ENCODE results near the gene CROCC. TPM values are rescaled to one million over a fixed set of nuclear protein-coding genes. Genes with fewer than 3 reads are reported as not detected.
"Not testable (repeated sequence)": the region's sequence is repeated elsewhere in the genome, so short reads cannot be mapped to it uniquely, and the experiment has no call there.

Gene CROCC
- total and polyA plus RNA-seq, 2 donors from 2014 or later = 10.6 to 30.5 TPM

GRCh38 chr1:16926491-16927073 is 4.9 kb downstream of the CROCC start:
- Histone ChIP-seq H3K4me3 (ENCODE audit: low read length in 3 of 3) (no peak overlapping the region), H3K27me3 (ENCODE audit: control insufficient read depth, insufficient read depth, low read length) (no peaks in the 10 kb centered on the region), H3K4me1 (ENCODE audit: control insufficient read depth in 2 of 3, insufficient read depth in 2 of 3, low read depth in 1 of 3, low read length in 3 of 3) (peaks cover 0 to 4% (median 0%) of the 10 kb centered on the region in 3 donors), H3K36me3 (ENCODE audit: control insufficient read depth in 2 of 3, insufficient read depth in 3 of 3, low read length in 3 of 3) (no peaks in the 10 kb centered on the region), H3K27ac (ENCODE audit: low read depth in 2 of 2, low read length in 2 of 2) (no peak overlapping the region), H3K9me3 (ENCODE audit: control insufficient read depth in 2 of 3, insufficient read depth in 1 of 3, low read length in 3 of 3) (no peaks in the 10 kb centered on the region), H3K9ac (ENCODE audit: low read length in 3 of 3) (no peak overlapping the region)
- TF ChIP-seq CTCF (IDR thresholded peaks at IDR 0.05; ENCODE audit: borderline replicate concordance, extremely low read depth, insufficient read depth) = no peak
- intact Hi-C loops (cut with DNase I) = no loop called here
- DNase-seq (peak; percentile 66 to 94 (median 80)), FAIRE-seq (no peak)

DNA sequence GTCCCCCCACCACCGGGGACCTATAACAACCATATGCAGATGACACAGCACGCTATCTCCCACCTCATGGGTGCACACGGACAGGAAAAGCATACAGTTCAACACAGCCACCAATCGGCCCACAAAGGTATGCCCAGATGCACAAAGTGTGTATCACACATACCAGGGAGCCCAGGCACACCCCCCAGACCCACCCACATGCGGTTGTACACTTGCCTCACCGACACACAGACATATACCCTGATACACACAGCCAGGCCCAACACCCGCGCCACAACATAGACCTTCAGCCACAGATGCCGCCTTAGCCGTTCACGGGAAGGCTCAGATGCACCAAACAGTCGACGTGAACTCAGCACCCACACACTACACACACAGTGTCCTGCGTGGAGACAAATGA is 5.5 kb downstream of the CROCC start:
- no peaks in the 10 kb centered on the region for H3K9me3 ChIP-seq (ENCODE audit: control insufficient read depth in 2 of 3, insufficient read depth in 1 of 3, low read length in 3 of 3)
- H3K27me3 ChIP-seq (ENCODE audit: control insufficient read depth, insufficient read depth, low read length) = no peaks in the 10 kb centered on the region
- DNase-seq = peak in 1 of 5 donors; percentile 36
- H3K4me1 ChIP-seq (ENCODE audit: control insufficient read depth in 2 of 3, insufficient read depth in 2 of 3, low read depth in 1 of 3, low read length in 3 of 3) = no peaks in the 10 kb centered on the region
- H3K4me3 ChIP-seq (ENCODE audit: low read length in 3 of 3) = no peak overlapping the region
- no peak overlapping the region for H3K9ac ChIP-seq (ENCODE audit: low read length in 3 of 3)
- TF ChIP-seq CTCF (IDR thresholded peaks at IDR 0.05; ENCODE audit: borderline replicate concordance, extremely low read depth, insufficient read depth) = no peak
- H3K27ac ChIP-seq (ENCODE audit: low read depth in 2 of 2, low read length in 2 of 2) = no peak overlapping the region
- FAIRE-seq = no peak
- intact Hi-C loops (cut with DNase I) = no loop called here
- no peaks in the 10 kb centered on the region for H3K36me3 ChIP-seq (ENCODE audit: control insufficient read depth in 2 of 3, insufficient read depth in 3 of 3, low read length in 3 of 3)

DNA sequence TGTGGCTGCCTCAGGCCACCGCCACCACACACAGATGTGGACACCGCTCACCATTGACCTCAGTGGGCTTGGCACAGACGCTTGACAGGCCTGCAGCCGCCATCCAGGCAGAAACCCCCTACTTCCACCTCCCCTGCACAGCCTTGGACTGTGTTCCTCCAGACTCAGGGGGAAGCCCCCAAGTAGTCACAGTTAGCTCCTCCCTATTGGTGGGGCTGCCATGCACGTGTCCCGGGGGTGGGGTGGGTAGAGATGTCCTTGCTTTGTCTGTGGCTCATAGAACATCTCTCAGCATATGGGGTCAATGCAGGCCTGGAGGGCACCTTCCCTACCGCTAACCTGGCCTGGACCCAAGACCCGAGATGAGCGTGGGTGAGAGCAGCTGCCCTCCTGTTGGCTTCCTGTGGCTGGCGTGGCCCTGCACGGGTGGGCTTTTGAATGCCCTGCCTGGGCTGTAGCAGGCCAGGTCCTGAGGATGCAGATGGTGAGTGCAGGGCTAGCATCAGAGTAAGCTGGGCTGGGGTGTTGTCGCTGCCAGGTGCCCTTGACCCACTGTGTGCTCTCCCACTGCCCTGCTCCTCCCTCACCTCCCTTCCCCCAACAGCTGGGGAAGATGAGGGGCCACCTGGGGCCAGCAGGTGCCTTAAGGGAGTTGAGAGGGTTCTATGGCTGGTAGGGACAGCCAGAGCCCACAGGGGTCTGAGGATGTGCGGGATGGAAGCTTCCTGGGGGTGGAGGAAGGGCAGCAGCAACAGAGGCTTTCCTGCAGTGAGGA is 6.2 kb downstream of the CROCC start:
- FAIRE-seq = no peak
- Histone ChIP-seq H3K27me3 (ENCODE audit: control insufficient read depth, insufficient read depth, low read length) (no peaks in the 10 kb centered on the region), H3K36me3 (ENCODE audit: control insufficient read depth in 2 of 3, insufficient read depth in 3 of 3, low read length in 3 of 3) (no peaks in the 10 kb centered on the region), H3K9me3 (ENCODE audit: control insufficient read depth in 2 of 3, insufficient read depth in 1 of 3, low read length in 3 of 3) (no peaks in the 10 kb centered on the region), H3K4me3 (ENCODE audit: low read length in 3 of 3) (no peak overlapping the region), H3K9ac (ENCODE audit: low read length in 3 of 3) (no peak overlapping the region), H3K4me1 (ENCODE audit: control insufficient read depth in 2 of 3, insufficient read depth in 2 of 3, low read depth in 1 of 3, low read length in 3 of 3) (no peaks in the 10 kb centered on the region), H3K27ac (ENCODE audit: low read depth in 2 of 2, low read length in 2 of 2) (no peak overlapping the region)
- TF ChIP-seq CTCF (IDR thresholded peaks at IDR 0.05; ENCODE audit: borderline replicate concordance, extremely low read depth, insufficient read depth) = no peak
- peak in 1 of 5 donors; percentile 38 for DNase-seq
- intact Hi-C loops (cut with DNase I) = no loop called here

DNA sequence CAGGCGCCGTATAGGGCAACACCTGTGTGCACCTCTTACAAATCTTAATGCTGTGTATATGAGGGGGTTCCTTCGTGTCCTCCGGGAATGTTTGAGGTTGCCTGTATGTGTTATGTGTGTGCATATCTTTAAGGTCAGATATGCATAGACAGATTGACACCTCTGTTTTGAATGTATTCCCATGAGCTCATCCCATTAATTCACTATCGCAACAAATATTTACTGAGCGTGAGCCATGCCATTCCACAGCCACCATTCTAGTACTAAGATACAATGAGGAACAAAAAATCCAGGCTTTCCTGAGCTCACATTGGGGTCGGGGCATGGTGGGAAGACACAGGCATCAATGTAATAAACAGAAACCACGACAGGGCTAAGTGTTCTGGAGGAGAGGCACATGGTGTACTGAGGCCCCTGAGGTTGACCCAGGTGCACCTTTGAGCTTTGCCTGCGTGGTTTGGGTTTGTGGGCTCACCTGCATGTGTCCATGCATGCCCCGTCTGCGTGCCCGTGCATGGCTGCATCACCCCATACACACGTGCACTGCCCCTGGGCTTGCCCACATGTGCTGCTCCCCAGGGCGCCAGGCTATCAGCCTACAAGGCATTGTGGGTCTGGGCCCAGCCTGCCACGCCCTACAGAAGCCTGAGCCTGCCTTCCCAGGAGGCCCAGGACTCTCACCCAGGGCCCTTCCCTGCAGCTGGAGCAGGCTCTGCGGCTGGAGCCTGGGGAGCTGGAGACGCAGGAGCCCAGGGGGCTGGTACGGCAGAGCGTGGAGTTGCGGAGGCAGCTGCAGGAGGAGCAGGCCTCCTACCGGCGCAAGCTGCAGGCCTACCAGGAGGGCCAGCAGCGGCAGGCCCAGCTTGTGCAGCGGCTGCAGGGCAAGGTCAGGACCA is 7.7 kb downstream of the CROCC start:
- H3K9me3 ChIP-seq (ENCODE audit: control insufficient read depth in 2 of 3, insufficient read depth in 1 of 3, low read length in 3 of 3); H3K27me3 ChIP-seq (ENCODE audit: control insufficient read depth, insufficient read depth, low read length); FAIRE-seq; H3K9ac ChIP-seq (ENCODE audit: low read length in 3 of 3); H3K4me3 ChIP-seq (ENCODE audit: low read length in 3 of 3); H3K36me3 ChIP-seq (ENCODE audit: control insufficient read depth in 2 of 3, insufficient read depth in 3 of 3, low read length in 3 of 3); H3K27ac ChIP-seq (ENCODE audit: low read depth in 2 of 2, low read length in 2 of 2); intact Hi-C loops (cut with DNase I); H3K4me1 ChIP-seq (ENCODE audit: control insufficient read depth in 2 of 3, insufficient read depth in 2 of 3, low read depth in 1 of 3, low read length in 3 of 3): not testable (repeated sequence)
- peak in 1 of 5 donors; percentile 78 for DNase-seq

- DNase-seq; H3K36me3 ChIP-seq (ENCODE audit: control insufficient read depth in 2 of 3, insufficient read depth in 3 of 3, low read length in 3 of 3); FAIRE-seq: not testable (repeated sequence)
Measured at GRCh38 chr1:16931206-16931934, 9.6 kb downstream of the CROCC start.

More at GRCh38 chr1:16931206-16931934, 9.6 kb downstream of the CROCC start:
- H3K9me3 ChIP-seq (ENCODE audit: control insufficient read depth in 2 of 3, insufficient read depth in 1 of 3, low read length in 3 of 3); H3K27ac ChIP-seq (ENCODE audit: low read depth in 2 of 2, low read length in 2 of 2); H3K4me1 ChIP-seq (ENCODE audit: control insufficient read depth in 2 of 3, insufficient read depth in 2 of 3, low read depth in 1 of 3, low read length in 3 of 3); H3K4me3 ChIP-seq (ENCODE audit: low read length in 3 of 3); H3K27me3 ChIP-seq (ENCODE audit: control insufficient read depth, insufficient read depth, low read length); H3K9ac ChIP-seq (ENCODE audit: low read length in 3 of 3); intact Hi-C loops (cut with DNase I): not testable (repeated sequence)

Measured in kidney (tissue), 14 donors.